Left renal cortex interstitium (tissue), 4 donors: ENCODE data around the gene SCRN3. TPM values are rescaled to one million over a fixed set of nuclear protein-coding genes. Genes with fewer than 3 reads are reported as not detected.
"Not testable (repeated sequence)": the region's sequence is repeated elsewhere in the genome, so short reads cannot be mapped to it uniquely, and the experiment has no call there.

Experiments
- DNase-seq, 4 donors: peaks; one replicate each; pipeline ENCODE4 v3.0.0-alpha.2; 2013; ENCODE audit warnings: low read depth in 4 of 4, low spot score in 2 of 4, missing footprints in 1 of 4
- polyA plus RNA-seq, 4 donors: library from polyadenylated mRNA; unstranded; fragments of 120-200 nt; gene quantifications; one replicate each; pipeline ENCODE4 v1.2.1, GENCODE V29; 2013; ENCODE audit not compliant: insufficient read length in 4 of 4

SCRN3 gene
- polyA plus RNA-seq, 4 donors: 29.2 to 31.7 (median 30.1) TPM

DNA sequence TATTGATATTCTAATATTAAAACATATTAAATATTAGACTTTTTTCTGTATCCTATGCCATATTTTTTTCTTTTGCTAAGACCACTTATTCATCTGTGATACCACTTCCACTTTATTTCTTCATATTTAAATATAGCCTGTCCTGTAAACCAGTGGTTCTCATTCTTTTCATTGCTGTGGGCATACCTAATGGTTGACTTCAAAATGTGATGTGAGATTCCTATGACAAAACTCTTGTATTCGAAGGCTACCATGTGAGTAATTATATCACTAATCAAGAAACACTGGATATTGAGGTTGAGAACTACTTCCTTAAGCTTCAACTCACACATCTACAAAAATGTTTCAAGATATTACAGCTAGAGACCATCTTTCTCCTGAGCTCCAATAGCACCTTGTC lies 3.6 kb downstream of the SCRN3 start:
- no peak for DNase-seq

DNA sequence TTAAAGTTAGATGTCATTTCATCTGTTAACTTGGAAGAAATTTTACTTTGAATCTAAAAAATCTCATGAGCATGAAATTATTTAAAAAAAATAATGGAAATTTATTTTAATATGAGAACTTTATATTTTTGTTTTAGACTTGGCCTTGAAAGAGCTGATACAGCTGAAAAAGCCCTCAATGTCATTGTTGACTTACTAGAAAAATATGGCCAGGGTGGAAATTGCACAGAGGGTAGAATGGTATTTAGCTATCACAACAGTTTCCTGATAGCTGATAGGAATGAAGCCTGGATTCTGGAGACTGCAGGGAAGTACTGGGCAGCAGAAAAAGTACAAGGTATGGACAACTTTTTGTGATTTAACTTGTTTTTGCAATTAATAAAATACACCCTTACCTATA lies 5.3 kb downstream of the SCRN3 start:
- DNase-seq: no peak

DNA sequence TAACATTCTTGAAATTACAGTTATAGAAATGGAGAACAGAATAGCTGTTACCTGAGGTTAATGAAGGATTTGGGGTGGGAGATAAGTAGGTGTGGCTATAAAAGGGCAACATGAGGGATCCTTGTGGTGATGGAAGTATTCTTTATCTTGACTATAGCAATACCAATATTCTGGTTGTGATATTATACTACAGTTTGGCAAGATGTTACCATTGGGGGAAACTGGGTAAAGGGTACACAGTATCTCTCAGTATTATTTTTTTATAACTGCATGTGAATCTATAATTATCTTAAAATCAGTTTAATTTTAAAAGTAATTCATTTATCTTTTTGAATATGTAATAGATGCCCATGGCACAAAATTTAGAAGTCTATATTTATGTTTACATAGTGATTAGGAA lies 8.1 kb downstream of the SCRN3 start:
- DNase-seq: no peak

DNA sequence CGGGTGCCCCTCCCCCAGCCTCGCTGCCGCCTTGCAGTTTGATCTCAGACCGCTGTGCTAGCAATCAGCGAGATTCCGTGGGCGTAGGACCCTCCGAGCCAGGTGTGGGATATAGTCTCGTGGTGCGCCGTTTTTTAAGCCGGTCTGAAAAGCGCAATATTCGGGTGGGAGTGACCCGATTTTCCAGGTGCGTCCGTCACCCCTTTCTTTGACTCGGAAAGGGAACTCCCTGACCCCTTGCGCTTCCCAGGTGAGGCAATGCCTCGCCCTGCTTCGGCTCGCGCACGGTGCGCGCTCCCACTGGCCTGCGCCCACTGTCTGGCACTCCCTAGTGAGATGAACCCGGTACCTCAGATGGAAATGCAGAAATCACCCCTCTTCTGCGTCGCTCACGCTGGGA lies 14.5 kb downstream of the SCRN3 start:
- DNase-seq: not testable (repeated sequence)

DNA sequence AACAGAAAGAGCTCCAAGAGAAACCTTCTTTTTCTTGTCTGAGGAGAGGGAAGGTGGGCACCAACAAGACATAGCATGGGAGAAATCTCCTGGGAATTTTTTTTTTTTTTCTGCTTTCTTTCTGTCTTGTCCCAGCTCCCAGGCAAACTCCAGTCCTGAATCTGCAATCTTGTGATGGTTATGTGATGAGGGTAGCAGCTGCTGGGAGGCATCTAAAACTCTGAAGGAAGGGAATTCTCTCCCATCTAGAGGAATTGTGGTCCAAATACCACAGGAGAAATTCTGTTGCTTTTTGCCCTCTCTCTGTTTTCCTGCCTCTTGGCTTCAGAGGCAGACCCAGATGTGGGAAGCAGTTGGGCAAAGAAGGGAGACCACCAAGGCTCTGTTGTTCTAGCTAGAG lies 16.7 kb downstream of the SCRN3 start:
- DNase-seq: no peak

DNA sequence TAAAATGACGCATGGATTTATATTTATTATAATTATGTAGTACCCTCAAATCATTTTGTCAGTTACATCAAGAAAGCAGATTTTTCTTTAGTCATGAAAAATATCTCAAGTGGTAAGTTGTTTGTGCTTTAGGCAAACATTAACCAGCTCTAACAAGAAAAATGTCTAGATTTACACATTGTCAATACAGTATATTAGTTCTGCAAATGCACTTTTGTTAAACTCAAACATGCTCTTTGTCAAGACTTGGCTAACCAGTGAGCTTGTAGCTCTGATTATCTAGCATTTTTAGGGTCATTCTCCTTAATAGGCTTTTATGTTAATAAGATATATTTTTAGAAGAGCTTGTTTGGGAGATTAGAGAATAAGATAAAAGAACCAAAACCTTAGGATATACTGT lies 32.7 kb downstream of the SCRN3 start:
- DNase-seq: no peak

DNA sequence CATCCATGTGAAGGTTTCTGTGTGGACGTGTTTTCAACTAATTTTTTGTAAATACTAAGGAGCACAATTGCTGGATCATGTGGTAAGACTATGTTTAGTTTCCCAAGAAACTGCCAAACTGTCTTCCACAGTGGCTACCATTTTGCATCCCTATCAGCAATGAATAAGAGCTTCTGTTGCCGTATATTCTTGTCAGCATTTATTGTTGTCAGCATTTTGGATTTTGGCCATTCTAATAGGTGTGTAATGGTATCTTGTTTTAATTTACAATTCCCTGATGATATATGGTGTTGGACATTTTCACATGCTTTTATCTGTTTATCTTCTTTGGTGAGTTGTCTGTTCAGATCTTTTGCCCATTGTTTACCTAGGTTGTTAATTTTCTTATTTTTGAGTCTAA lies 34.5 kb downstream of the SCRN3 start:
- no peak for DNase-seq

DNA sequence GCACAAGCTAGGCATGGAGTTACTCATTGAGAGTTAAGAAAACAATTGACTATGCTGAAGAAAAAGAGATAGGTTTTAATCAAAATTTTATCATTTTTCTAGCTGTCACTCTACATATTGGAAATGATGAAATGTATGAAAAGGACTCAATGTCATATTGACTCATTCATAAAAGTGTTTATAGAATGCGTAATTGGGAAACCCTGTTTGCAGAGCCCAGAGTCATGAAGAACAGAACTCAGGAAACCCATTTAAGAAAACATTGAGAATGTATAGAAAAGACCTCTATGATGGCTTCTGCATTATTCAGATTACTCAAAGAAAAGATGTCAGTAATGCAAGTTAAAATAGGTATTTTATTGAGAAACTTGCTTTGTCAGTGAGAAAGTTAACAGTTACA lies 36.4 kb downstream of the SCRN3 start:
- DNase-seq: no peak

DNA sequence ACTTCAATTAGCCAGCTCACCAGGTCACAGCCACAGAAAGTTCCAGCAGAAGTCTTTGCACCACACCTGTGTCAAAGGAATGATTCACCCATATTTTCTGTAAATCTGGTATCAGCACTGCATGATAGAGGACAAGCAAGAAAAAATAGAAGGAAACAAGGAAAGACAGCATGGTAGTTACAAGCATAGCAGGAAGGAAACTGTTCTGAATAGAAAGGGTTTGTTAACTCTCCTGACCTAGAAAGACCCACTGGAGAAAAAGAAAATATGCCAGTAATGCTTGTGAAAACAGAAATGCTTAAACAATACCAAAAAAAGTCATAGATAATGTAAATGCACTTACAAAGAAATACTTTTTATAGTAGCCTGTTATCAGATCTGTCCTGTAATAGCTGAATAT lies 40.8 kb downstream of the SCRN3 start:
- DNase-seq: no peak

DNA sequence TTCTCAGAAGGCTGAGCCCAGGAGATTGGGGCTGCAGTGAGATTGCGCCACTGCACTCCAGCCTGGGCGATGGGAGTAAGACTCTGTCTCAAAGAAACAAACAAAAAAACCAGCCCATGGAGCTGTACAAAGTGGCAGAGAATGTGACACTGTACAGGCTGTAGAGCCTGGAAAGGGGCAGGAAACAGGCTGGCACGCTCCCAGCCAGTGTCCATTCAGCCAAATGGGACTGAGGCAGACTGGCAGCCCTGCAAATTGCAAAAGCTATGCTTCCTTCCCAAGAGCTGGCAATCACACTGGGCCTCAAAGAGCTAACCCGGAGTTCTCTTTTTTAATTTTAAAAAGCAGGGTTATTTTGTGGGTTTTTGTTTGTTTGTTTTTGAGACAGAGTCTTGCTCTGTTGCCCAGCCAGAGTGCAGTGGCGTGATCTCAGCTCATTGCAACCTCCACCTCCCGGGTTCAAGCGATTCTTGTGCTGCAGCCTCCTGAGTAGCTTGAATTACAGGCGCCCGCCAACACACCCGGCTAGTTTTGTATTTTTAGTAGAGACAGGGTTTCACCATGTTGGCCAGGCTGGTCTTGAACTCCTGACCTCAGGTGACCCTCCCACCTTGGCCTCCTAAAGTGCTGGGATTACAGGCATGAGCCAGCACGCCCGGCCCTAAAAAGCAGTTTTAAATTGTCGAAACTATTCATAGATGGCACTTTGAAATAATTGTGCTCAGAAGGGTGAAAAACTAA lies 42.8 kb downstream of the SCRN3 start:
- DNase-seq: no peak

DNA sequence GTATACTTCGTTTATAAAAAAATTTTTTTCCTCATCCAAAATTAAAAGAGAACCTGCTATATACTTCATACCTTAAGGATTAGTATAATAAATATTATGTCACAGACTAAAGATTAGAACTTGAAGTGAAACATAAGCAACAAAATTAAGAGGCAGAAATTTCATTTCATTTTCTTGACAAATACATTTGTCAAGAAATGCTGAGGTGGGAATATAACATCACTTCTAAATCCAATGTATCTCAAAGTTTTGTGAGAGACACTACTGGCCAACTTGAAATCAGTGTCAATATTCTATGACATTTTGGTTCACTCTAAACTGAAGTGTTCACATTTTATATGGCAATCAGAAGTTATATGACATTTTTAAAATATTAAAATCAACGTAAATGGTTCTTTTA lies 43.8 kb downstream of the SCRN3 start:
- DNase-seq: no peak

DNA sequence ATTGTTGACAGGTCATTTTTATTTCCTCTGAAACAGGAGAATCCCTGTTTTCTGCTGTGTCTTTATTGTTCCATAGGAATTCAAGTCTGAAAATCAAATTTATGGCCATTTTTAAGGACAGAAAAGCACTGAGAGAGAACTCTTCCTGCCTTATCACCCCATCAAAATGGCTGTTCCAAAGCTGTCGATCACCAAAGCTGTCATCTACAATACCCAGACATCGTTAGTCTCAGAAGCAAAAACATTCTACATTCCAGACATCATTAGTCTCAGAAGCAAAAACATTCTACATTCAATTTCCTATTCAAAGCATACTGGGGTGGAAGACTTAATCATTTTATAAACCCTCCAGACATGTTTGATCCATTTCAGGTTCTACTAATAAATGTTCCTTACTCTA lies 44.4 kb downstream of the SCRN3 start:
- DNase-seq: no peak

DNA sequence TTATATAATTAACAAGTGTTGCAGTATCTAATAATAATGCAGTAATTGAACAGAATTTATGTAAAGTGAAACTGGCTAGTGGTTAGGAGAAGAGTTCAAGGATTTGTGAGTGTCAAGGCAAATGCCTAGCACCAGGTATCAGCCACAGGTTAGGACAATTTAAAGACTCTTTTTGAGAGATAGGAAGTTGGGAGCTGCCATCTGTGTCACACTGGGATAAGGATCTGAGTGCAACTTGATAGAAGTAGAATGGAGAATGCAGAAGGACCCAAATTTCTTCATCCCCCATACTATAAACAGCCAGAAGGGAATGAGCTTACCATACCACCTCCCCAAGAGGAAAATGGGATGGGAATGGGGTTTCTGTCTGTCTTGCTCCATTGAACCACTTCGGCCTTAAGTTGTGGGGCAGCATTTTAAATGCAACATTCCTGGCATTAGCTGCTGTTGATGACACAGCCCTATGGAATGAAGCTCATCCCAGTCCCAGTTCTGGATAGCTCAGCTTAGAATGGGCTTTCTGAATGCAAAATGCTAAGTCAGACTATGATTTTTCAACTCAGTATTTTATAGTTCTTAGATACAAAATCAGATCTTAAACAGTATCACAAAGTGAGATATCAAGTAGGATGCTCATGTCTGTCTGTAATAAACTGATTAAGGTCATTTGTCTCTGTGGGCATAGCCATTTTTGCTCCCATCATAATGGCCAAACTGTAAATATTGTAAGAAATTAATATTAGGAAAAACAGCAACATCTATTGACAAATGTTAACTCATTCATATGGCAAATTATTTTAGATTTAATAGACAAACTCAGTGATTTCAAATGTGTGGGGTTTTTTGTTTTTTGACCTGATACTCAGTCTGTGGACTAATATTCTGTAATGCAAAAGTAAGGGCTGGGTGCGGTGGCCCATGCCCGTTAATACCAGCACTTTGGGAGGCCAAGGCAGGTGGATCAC lies 47.3 kb downstream of the SCRN3 start:
- no peak for DNase-seq

DNA sequence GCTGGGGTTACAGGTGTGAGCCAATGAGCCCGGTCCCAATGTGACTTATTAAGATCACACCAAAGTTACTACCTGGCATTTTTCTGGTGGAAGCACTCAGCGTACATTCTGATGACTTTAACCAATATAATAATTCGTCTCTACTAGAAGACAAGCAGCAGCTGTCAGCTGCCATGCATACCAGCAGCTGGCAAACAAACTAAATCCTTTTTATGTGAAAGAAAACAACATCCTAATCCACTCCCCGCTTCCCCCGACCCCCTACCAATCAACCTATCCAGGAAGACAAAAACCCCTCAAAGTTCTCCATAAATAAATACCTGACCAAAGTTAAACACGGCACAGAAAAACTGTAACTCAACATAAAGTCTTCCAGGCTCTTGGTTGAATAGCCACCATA lies 49.2 kb downstream of the SCRN3 start:
- no peak for DNase-seq

DNA sequence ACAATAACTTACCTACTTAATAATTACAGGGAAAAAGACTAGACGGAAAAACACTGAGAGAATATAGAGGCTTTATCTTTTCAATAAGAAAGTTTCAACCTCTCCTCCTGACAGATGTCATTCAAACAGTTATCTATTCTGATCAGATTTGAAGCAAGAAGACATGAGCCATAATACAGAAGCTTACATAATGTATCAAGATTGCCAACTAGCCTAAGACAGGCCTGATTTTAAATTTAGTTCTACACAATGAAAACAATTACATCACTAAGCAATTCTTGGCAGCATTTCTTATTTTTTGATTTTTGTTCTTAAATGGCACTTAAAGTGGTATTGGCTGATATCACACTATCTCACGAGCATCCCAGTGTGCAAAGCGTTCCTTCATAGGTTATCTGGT lies 49.7 kb downstream of the SCRN3 start:
- no peak for DNase-seq

DNA sequence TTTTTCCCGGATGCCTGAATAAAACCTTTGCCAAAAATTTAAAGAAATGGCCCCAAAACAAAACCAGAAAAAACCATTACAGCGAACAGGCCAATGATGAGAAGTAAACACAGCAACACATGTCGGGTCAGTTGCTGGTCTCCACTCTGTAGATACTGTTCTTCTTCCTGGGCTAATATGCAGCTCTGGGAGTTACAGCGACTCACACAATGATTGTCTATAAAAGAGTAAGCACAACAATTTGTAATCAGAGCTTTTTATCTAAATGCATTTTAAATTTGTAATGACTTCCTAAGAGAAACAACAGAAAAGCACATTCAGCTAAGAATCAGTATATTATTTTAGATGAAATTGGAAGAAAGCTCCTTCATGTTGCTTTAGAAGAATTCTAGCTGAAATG lies 51.0 kb downstream of the SCRN3 start:
- DNase-seq: no peak

DNA sequence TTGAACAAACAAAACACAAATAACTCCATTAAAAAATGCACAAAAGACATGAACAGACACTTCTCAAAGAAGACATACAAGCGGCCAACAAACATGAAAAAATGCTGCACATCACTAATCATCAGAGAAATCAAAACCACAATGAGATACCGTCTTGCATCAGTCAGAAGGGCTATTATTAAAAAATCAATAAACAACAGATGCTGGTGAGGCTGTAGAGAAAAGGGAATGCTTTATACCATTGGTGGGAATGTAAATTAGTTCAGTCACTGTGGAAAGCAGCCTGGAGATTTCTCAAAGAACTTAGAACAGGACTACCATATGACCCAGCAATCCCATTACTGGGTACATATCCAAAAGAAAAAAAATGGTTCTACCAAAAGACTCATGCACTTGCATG lies 53.5 kb downstream of the SCRN3 start:
- no peak for DNase-seq

DNA sequence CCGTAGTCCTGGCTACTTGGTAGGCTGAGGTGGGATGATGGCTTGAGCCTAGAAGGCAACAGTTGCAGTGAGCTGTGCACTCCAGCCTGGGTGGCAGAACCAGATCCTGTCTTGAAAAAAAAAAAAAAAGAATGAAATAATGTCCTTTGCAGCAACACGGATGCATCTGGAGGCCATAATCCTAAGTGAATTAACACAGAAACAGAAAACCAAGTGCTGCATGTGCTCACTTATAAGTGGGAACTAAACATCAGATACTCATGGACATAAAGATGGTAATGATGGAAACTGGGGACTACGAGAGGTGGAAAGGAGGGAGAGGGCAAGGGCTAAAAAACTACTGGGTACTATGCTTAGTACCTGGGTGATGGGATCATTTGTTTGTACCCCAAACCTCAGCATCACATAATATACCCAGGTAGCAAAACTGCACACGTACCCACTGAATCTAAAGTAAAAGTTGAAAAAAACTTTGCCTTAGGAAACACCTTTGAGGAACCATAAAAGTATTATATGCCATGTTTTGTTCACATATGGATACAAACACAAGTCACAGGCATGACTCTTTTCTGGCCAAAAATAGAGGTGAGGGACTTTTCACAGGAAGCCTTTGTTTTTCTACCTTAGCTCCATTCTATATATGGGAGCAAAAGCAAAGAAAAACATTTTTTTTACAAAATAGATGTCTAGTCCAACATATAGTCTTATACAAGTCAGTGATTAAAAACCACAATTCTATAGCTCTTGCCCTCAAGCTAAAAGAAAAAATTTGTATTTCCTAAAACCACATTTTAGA lies 54.7 kb downstream of the SCRN3 start:
- no peak for DNase-seq

DNA sequence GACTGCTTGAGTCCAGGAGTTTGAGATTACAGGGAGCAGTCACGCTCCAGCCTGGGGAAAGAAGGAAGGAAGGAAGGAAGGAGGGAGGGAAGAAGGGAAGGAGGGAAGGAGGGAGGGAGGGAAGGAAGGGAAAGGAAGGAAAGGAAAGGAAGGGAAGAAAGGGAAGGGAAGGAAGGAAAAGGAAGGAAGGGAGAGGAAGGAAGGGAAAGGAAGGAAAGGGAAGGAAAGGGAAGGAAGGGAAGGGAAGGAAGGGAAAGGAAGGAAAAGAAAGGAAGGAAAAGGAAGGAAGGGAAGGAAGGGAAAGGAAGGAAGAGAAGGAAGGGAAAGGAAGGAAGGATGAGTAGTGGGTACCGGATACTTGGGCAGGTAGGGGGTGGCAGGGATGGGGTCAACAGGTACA lies 59.0 kb downstream of the SCRN3 start:
- DNase-seq: no peak

DNA sequence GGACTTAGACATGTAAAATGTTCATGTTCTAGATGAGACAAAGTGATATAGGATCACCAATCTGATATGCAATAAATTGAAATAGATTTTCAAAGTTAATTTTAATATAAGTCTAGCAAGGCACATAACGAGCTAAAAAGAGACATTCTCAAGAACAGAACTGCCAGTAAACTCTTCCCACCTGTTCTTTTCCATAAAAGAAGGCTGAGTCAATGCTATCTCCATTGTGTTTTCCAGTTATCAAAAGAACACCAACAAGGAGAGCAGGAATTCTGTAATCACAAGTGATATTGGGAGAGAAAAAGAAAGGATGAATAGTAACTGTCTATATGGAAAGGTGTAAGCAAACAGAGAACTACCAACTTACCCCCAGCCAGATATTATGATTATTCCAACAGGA lies 65.7 kb downstream of the SCRN3 start:
- no peak for DNase-seq

DNA sequence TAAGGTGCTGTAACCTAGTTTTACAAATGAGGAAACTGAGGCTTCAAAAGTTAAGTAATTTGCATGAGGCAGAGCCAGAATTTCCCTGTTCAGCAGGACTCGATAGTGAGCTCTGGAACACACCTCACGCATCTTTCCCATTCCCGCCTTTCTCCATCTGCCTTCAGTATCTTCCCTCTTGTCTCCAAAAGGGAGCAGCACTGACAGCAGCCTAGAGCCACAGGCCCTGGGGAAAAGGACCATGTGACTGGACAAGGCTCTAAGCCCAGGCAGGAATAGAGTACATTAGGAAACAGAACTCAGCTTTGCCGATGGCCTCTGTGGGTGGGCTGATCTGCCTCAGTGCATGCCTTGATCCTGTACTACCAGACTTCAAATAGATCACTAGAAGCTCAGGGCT lies 69.8 kb downstream of the SCRN3 start:
- no peak for DNase-seq
